ENCODE data around the gene EFEMP2.
A peak's percentile ranks its signal among the peaks of the same experiment; 100 is the strongest.

The EFEMP2 gene

DNA sequence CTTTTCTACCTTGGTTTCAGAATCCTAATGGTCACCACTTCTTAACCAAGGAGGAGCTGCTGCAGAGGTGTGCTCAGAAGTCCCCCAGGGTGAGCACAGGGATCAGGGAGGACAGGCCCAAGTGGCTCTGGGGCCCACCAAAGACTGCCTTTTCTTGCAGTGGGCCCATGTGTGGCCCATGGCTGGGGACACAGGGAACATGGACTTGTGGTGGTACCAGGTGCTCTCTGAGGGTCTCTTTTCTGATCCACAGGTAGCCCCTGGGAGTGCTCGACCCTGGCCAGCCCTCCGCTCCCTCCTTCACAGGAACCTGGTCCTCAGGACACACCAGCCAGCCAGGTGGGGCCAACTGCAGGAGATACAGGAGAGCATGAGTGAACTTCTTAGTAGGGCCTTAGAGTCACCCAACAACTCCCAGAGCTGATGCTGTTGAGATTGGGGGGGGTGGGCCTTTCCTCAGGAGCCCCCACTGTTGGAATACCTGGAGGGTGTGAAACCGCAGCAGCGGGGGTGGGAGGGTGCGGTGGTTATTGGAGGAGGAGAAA, 10.3 kb downstream of the EFEMP2 start:
- Histone ChIP-seq H3K4me2 (ENCODE audit: low read length) (peak overlapping the region; percentile 93), H3K4me3 (ENCODE audit: low read length) (no peak overlapping the region; the same call in 1 of the 2 replicates), H3K27ac (ENCODE audit: low read depth, low read length) (no peak overlapping the region), H3F3A (ENCODE audit: control insufficient read depth, insufficient read depth) (peaks cover 13% of the 10 kb centered on the region), H3K27me3 (ENCODE audit: control insufficient read depth, low read length) (no peaks in the 10 kb centered on the region), H3K9me2 (replicated peaks; ENCODE audit: control insufficient read depth, low read length) (no peaks in the 10 kb centered on the region), H3K79me2 (ENCODE audit: control insufficient read depth, low read length) (peaks cover 29% of the 10 kb centered on the region), H4K20me1 (ENCODE audit: control insufficient read depth, insufficient read depth, low read depth, low read length) (no peaks in the 10 kb centered on the region), H3K36me3 (ENCODE audit: control insufficient read depth, low read length) (peaks cover 64% of the 10 kb centered on the region), H3K9me3 (ENCODE audit: control insufficient read depth, insufficient read depth, low read length) (no peaks in the 10 kb centered on the region), H3K4me1 (ENCODE audit: control insufficient read depth, low read length) (peaks cover 22% of the 10 kb centered on the region)
- no peak for TF ChIP-seq EZH2phosphoT487 (IDR thresholded peaks at IDR 0.05; ENCODE audit: borderline replicate concordance, low read length)
- TF ChIP-seq, protein P1, sequence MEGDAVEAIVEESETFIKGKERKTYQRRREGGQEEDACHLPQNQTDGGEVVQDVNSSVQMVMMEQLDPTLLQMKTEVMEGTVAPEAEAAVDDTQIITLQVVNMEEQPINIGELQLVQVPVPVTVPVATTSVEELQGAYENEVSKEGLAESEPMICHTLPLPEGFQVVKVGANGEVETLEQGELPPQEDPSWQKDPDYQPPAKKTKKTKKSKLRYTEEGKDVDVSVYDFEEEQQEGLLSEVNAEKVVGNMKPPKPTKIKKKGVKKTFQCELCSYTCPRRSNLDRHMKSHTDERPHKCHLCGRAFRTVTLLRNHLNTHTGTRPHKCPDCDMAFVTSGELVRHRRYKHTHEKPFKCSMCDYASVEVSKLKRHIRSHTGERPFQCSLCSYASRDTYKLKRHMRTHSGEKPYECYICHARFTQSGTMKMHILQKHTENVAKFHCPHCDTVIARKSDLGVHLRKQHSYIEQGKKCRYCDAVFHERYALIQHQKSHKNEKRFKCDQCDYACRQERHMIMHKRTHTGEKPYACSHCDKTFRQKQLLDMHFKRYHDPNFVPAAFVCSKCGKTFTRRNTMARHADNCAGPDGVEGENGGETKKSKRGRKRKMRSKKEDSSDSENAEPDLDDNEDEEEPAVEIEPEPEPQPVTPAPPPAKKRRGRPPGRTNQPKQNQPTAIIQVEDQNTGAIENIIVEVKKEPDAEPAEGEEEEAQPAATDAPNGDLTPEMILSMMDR (IDR thresholded peaks at IDR 0.05; ENCODE audit: low read depth, low read length, poor library complexity, severe bottlenecking): no peak

DNA sequence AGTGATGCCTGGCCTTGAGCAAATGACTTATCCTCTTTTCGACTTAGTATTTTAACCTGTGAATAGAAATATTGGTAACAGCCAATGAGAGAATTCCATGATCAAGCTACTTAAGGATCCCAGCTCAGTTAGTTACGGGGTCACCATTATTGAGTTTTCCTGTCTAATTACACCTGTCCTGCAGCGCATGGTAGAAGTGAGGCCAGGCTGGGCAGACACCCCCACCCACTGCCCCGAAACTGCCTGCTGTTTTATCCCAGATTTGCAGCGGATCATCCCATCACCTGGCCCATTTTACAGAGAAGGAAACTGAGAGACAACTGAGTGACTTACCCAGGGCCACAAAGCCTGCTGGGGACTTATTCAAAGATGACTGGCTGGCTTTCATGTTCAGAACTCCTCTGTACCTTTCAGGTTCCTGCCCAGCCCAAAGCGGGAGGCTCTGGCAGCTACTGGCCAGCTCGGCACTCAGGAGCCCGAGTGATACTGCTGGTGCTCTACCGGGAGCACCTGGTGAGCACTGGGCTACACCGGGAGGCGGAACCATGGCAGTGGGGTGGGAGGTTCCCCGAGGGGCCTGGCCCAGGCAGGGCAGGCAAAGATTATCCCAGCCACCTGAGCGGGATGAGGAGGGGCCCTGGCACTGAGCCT, 10.9 kb downstream of the EFEMP2 start:
- Histone ChIP-seq H3F3A (ENCODE audit: control insufficient read depth, insufficient read depth) (peaks cover 15% of the 10 kb centered on the region), H3K27ac (ENCODE audit: low read depth, low read length) (peak overlapping the region; percentile 83; the same call in 1 of the 2 replicates), H3K4me3 (ENCODE audit: low read length) (peak overlapping the region; percentile 88), H3K9me2 (replicated peaks; ENCODE audit: control insufficient read depth, low read length) (no peaks in the 10 kb centered on the region), H3K79me2 (ENCODE audit: control insufficient read depth, low read length) (peaks cover 35% of the 10 kb centered on the region), H3K4me1 (ENCODE audit: control insufficient read depth, low read length) (peaks cover 22% of the 10 kb centered on the region), H3K4me2 (ENCODE audit: low read length) (peak overlapping the region; percentile 93), H4K20me1 (ENCODE audit: control insufficient read depth, insufficient read depth, low read depth, low read length) (peaks cover 2% of the 10 kb centered on the region), H3K36me3 (ENCODE audit: control insufficient read depth, low read length) (peaks cover 65% of the 10 kb centered on the region), H3K27me3 (ENCODE audit: control insufficient read depth, low read length) (no peaks in the 10 kb centered on the region), H3K9me3 (ENCODE audit: control insufficient read depth, insufficient read depth, low read length) (no peaks in the 10 kb centered on the region)
- TF ChIP-seq, protein P1 (IDR thresholded peaks at IDR 0.05; ENCODE audit: low read depth, low read length, poor library complexity, severe bottlenecking): no peak
- no peak for TF ChIP-seq EZH2phosphoT487 (IDR thresholded peaks at IDR 0.05; ENCODE audit: borderline replicate concordance, low read length)

DNA sequence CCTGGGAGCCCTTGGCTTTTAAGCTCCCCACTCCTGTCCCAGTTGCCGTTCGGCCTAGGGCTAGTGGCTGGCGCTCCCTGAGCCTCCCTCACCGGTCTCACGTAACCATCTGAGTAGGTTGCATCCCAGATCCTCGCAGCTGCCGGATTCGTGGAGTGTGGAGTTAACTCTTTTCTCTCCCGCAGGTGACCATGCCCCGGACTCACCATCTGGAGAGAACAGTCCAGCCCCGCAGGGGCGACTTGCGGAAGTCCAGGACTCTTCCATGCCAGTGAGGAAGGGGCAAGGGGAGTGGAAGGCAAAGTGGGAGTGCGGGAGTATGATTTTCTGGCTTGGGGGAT, 11.5 kb downstream of the EFEMP2 start:
- Histone ChIP-seq H4K20me1 (ENCODE audit: control insufficient read depth, insufficient read depth, low read depth, low read length) (peaks cover 7% of the 10 kb centered on the region), H3K4me1 (ENCODE audit: control insufficient read depth, low read length) (peaks cover 27% of the 10 kb centered on the region), H3K27ac (ENCODE audit: low read depth, low read length) (peak overlapping the region; percentile 83), H3K27me3 (ENCODE audit: control insufficient read depth, low read length) (no peaks in the 10 kb centered on the region), H3K9me3 (ENCODE audit: control insufficient read depth, insufficient read depth, low read length) (no peaks in the 10 kb centered on the region), H3K79me2 (ENCODE audit: control insufficient read depth, low read length) (peaks cover 40% of the 10 kb centered on the region), H3K36me3 (ENCODE audit: control insufficient read depth, low read length) (peaks cover 67% of the 10 kb centered on the region), H3K4me2 (ENCODE audit: low read length) (peak overlapping the region; percentile 93), H3K9me2 (replicated peaks; ENCODE audit: control insufficient read depth, low read length) (no peaks in the 10 kb centered on the region), H3F3A (ENCODE audit: control insufficient read depth, insufficient read depth) (peaks cover 14% of the 10 kb centered on the region), H3K4me3 (ENCODE audit: low read length) (peak overlapping the region; percentile 88)
- TF ChIP-seq EZH2phosphoT487 (IDR thresholded peaks at IDR 0.05; ENCODE audit: borderline replicate concordance, low read length): no peak
- TF ChIP-seq, protein P1 (IDR thresholded peaks at IDR 0.05; ENCODE audit: low read depth, low read length, poor library complexity, severe bottlenecking): no peak

Measured in DOHH2 (cell line).